GM10266 (cell line): ENCODE data around the gene IFRD2.
"Not testable (repeated sequence)": the region's sequence is repeated elsewhere in the genome, so short reads cannot be mapped to it uniquely, and the experiment has no call there.

Experiments used
- DNase-seq: peaks from one replicate; pipeline ENCODE4 v3.0.0; 2012; ENCODE audit errors: extremely low spot score
- TF ChIP-seq, protein P1 (sequence below): IDR thresholded peaks from 2 replicates; pipeline ENCODE4 v1.5.1; 2012; ENCODE audit warnings: mild to moderate bottlenecking, low read depth; ENCODE audit not compliant: control insufficient read depth, insufficient read depth; ENCODE audit errors: missing control alignments

IFRD2 gene

DNA sequence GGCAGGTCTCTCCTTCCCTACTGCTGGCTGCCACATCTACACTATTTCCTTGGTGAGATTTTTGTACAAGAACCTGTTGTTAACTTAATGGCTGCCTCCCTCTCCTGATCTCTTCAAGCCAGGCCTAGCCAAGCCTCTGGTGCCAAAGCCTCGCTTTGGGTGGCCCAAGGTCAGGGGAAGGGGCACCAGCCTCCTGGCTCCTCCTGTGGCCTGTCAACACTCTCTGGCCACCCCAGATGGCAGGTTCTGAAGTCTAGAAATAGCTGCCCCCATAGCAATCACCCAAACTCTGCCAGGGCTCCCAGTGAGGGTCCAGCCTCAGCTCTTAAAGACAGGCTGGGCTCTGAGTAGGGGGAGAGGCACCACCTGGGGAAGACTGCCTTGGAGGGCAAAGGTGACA, 5.0 kb downstream of the IFRD2 start:
- DNase-seq, result no peak
- TF ChIP-seq, protein P1, sequence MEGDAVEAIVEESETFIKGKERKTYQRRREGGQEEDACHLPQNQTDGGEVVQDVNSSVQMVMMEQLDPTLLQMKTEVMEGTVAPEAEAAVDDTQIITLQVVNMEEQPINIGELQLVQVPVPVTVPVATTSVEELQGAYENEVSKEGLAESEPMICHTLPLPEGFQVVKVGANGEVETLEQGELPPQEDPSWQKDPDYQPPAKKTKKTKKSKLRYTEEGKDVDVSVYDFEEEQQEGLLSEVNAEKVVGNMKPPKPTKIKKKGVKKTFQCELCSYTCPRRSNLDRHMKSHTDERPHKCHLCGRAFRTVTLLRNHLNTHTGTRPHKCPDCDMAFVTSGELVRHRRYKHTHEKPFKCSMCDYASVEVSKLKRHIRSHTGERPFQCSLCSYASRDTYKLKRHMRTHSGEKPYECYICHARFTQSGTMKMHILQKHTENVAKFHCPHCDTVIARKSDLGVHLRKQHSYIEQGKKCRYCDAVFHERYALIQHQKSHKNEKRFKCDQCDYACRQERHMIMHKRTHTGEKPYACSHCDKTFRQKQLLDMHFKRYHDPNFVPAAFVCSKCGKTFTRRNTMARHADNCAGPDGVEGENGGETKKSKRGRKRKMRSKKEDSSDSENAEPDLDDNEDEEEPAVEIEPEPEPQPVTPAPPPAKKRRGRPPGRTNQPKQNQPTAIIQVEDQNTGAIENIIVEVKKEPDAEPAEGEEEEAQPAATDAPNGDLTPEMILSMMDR, result no peak

DNA sequence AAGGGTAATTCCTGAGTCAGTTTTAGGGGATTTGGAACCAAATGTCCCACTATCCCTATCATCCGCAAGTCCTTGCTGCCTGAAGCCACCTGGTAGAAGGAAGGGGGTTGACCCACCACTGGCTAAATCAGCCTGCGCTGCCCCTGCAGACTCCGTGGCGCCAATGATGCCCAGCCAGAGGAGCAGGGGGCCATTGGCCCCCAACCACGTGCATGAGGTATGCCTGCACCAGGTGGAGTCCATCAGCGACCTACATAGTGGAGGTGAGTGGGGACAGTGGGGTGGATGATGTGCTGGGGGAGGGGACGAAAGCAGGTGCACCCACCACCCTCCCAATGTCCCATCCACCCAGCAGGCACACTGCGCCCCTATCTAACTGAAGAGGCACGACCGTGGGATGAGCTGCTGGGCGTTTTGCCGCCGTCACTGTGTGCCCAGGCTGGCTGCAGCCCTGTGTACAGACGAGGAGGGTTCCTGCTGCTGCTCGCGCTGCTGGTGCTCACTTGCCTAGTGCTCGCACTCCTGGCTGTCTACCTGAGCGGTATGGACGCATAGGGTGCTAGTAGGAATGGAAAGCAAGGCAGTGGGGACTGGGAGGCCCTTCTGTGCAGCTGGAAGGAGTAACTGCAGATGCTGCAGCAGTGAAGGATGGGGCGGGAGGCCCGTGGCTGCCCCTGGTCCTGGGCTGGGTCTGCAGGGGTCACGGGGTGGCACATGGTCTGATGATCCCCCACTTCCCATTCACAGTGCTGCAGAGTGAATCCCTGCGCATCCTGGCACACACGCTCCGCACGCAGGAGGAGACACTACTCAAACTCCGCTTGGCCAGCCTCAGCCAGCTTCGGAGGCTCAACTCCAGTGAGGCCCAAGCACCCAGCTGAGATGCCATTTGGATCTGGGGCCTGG, 5.7 kb downstream of the IFRD2 start:
- TF ChIP-seq, protein P1, result no peak
- no peak for DNase-seq

DNA sequence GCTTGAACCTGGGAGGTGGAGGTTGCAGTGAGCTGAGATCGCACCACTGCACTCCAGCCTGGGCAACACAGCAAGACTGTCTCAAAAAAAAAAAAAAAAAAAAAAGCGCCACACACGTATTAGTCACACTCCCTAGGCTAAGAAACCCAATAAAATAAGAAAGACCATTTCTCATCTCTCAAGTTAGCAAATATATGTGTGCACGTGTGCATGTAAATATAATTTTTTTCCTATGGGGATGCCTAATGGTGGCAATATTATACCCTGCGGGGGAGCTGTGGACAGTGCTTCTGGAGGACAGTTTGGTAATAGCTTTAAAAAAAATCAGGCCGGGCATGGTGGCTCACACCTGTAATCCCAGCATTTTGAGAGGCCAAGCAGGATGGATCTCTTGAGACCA, 8.1 kb downstream of the IFRD2 start:
- not testable (repeated sequence) for DNase-seq

DNA sequence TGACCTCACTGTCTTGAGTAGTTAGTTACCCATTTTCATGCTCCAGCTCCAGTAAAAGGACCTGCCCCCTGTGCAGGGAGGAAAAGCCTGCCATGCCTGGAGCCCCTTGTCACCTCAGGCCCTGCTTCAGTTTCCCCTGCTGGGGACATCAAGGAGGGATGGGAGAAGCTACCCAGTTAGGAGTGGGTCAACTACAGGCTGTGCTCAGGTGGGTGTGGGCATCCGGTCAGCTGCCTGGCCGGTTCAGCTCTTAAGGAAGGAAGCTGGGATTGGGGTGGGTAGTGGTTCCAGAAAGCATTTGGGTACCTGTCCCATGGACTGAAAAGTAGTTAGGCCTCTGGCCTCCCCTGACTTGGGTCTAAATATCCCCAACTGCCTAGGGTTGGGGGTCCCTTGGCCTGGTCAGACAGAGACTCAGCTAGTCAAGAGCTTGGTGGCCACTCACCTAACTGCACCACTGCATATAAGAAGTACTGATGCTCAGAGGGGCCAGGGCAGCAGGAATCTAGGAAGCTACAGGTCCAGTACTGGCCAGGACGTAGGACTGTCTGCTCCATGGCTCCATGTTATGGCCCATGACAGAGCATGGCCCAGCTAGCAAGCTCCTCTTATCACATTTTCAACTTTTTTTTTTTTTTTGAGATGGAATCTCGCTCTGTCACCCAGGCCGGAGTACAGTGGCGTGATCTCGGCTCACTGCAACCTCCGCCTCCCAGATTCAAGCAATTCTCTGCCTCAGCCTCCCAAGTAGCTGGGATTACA, 12.8 kb downstream of the IFRD2 start:
- TF ChIP-seq, protein P1, result no peak

DNA sequence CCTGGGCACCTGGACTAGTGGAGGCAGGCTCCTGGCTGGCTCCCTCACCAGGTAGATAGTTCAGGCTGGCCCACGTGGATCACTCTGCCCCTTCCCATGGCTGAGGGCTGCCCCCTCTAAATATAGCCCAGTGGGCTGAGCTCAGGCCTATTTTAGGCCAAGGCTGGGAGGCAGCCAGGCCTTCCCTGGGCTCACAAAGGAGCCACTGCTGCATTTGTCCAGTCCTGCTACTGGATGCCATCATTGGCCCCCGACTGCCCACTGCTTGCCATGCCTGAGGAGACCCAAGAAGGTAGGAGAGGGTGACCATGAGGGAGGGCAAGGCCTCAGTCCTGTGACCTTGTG, 13.4 kb downstream of the IFRD2 start, which contains the start of gene LSMEM2:
Gene LSMEM2 (plus strand): TSS at position 208 of the 345 bp plus-strand sequence. CDS start 27 bp downstream, at position 235.
- TF ChIP-seq, protein P1, result no peak
- no peak for DNase-seq

More for the DNA sequence above, 12.8 kb downstream of the IFRD2 start:
- DNase-seq, result no peak

DNA sequence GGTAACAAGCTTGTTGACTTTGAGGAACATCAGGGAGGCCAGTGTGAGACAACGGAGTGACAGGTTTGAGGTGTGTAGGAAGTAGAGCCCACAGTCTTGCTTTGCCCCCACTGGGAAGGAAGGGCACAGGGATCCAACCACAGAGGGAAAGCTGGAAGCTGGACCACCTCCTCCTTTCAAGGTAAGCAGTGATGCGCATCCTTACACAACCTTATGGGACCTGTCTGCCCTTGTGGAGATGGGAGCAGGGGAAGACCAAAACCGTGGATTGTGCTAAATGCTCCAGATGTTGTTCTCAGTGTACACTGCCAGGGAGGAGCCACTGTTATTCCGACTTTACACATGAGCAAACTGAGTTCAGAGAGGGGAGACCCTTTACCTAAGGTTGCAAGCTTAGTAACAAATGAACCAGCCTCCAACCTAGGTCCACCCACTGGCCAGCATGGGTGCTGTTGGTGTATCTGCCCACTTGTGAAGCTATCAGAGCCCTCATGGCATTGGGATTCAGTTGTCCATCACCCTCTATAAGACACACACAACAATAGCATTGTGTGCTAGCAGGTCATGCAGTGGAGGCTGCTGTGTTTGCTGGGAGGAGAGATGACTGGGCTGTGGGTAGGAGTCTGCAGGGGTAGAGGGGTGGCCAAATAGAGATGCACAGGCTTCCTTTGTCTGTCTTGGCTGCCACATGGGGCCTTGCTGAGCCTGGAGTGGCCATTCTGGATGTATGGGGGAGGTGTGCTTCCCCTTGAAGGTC, 13.9 kb downstream of the IFRD2 start:
- TF ChIP-seq, protein P1, result no peak
- DNase-seq, result no peak

DNA sequence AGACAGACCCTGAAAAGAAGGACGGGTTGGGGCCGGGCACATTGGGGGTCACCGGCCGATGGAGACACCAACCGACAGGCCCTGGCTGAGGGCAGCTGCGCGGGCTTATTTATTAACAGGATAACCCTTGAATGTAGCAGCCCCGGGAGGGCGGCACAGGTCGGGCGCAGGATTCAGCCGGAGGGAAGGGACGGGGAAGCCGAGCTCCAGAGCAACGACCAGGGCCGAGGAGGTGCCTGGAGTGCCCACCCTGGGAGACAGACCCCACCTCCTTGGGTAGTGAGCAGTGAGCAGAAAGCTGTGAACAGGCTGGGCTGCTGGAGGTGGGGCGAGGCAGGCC, 15.5 kb downstream of the IFRD2 start:
- TF ChIP-seq, protein P1, result no peak
- no peak for DNase-seq
